ENCODE measurements around the gene TNNT2. TPM values are rescaled to one million over a fixed set of nuclear protein-coding genes. Genes with fewer than 3 reads are reported as not detected.
A peak's percentile ranks its signal among the peaks of the same experiment; 100 is the strongest.

The TNNT2 gene
- total and polyA plus RNA-seq, 2 donors from 2014 or later = 2.1 to 117 TPM

- intact Hi-C loops (cut with DNase I) = no loop called here
- FAIRE-seq = no peak
- Histone ChIP-seq H3K27me3 (ENCODE audit: control insufficient read depth, insufficient read depth, low read length) (peaks cover 4% of the 10 kb centered on the region), H3K27ac (ENCODE audit: low read depth in 2 of 2, low read length in 2 of 2) (peak overlapping the region; percentile 74 to 93), H3K9ac (ENCODE audit: low read length in 3 of 3) (peak overlapping the region in 2 of 3 donors; percentile 19 to 68), H3K36me3 (ENCODE audit: control insufficient read depth in 2 of 3, insufficient read depth in 3 of 3, low read length in 3 of 3) (no peaks in the 10 kb centered on the region), H3K9me3 (ENCODE audit: control insufficient read depth in 2 of 3, insufficient read depth in 1 of 3, low read length in 3 of 3) (no peaks in the 10 kb centered on the region), H3K4me3 (ENCODE audit: low read length in 3 of 3) (peak overlapping the region in 2 of 3 donors; percentile 1 to 68), H3K4me1 (ENCODE audit: control insufficient read depth in 2 of 3, insufficient read depth in 2 of 3, low read depth in 1 of 3, low read length in 3 of 3) (peaks cover 0 to 43% (median 28%) of the 10 kb centered on the region in 3 donors)
- TF ChIP-seq CTCF (IDR thresholded peaks at IDR 0.05; ENCODE audit: borderline replicate concordance, extremely low read depth, insufficient read depth) = no peak
- DNase-seq = no peak
These were observed 22.9 kb upstream of the TNNT2 start for GRCh38 chr1:201400212-201400851.

- peak; percentile 68 to 84 (median 77) for DNase-seq
- FAIRE-seq = no peak
- H3K36me3 ChIP-seq (ENCODE audit: control insufficient read depth in 2 of 3, insufficient read depth in 3 of 3, low read length in 3 of 3) = no peaks in the 10 kb centered on the region
- H3K9ac ChIP-seq (ENCODE audit: low read length in 3 of 3) = peak overlapping the region in 1 of 3 donors; percentile 68
- peaks cover 4% of the 10 kb centered on the region for H3K27me3 ChIP-seq (ENCODE audit: control insufficient read depth, insufficient read depth, low read length)
- H3K4me3 ChIP-seq (ENCODE audit: low read length in 3 of 3) = peak overlapping the region in 2 of 3 donors; percentile 1 to 68
- no peaks in the 10 kb centered on the region for H3K9me3 ChIP-seq (ENCODE audit: control insufficient read depth in 2 of 3, insufficient read depth in 1 of 3, low read length in 3 of 3)
- no peak for TF ChIP-seq CTCF (IDR thresholded peaks at IDR 0.05; ENCODE audit: borderline replicate concordance, extremely low read depth, insufficient read depth)
- peak overlapping the region; percentile 74 to 93 for H3K27ac ChIP-seq (ENCODE audit: low read depth in 2 of 2, low read length in 2 of 2)
- H3K4me1 ChIP-seq (ENCODE audit: control insufficient read depth in 2 of 3, insufficient read depth in 2 of 3, low read depth in 1 of 3, low read length in 3 of 3) = peaks cover 0 to 42% (median 21%) of the 10 kb centered on the region in 3 donors
- intact Hi-C loops (cut with DNase I) = no loop called here
These were observed 22.1 kb upstream of the TNNT2 start for GRCh38 chr1:201399352-201400126.

GRCh38 chr1:201399018-201399351 lies 21.5 kb upstream of the TNNT2 start, which contains the start of gene LAD1:
LAD1 (minus strand) TSS chr1:201399324; CDS start chr1:201399306, 18 bp downstream.
- DNase-seq (no peak), FAIRE-seq (no peak)
- intact Hi-C loops (cut with DNase I) = no loop called here
- H3K9me3 ChIP-seq (ENCODE audit: control insufficient read depth in 2 of 3, insufficient read depth in 1 of 3, low read length in 3 of 3) = no peaks in the 10 kb centered on the region
- H3K27ac ChIP-seq (ENCODE audit: low read depth in 2 of 2, low read length in 2 of 2) = peak within 1 kb of the TSS; percentile 74 to 93
- TF ChIP-seq CTCF (IDR thresholded peaks at IDR 0.05; ENCODE audit: borderline replicate concordance, extremely low read depth, insufficient read depth) = no peak
- H3K27me3 ChIP-seq (ENCODE audit: control insufficient read depth, insufficient read depth, low read length) = peaks cover 4% of the 10 kb centered on the region
- peaks cover 0 to 36% (median 22%) of the 10 kb centered on the region in 3 donors for H3K4me1 ChIP-seq (ENCODE audit: control insufficient read depth in 2 of 3, insufficient read depth in 2 of 3, low read depth in 1 of 3, low read length in 3 of 3)
- H3K9ac ChIP-seq (ENCODE audit: low read length in 3 of 3) = peak within 1 kb of the TSS in 2 of 3 donors; percentile 61 to 87
- peak within 1 kb of the TSS in 2 of 3 donors; percentile 56 to 68 for H3K4me3 ChIP-seq (ENCODE audit: low read length in 3 of 3)
- no peaks in the 10 kb centered on the region for H3K36me3 ChIP-seq (ENCODE audit: control insufficient read depth in 2 of 3, insufficient read depth in 3 of 3, low read length in 3 of 3)

Data from kidney (tissue), 14 donors.